KBM-7 (cell line): ENCODE data around the gene BTG2.
"Not testable (repeated sequence)": the region's sequence is repeated elsewhere in the genome, so short reads cannot be mapped to it uniquely, and the experiment has no call there.

ENCODE experiments used
- DNase-seq: peaks from one replicate; pipeline ENCODE4 v3.0.0-alpha.2; 2015
- in situ Hi-C: fragments of 300-500 bp; cut with MboI; formaldehyde crosslinking; loops from 2 replicates; pipeline ENCODE4 v1.14.3; 2020; ENCODE audit warnings: low sequenced_read_pairs, low pct_unique_long_range_greater_than_20kb, mixed read lengths

Gene BTG2

DNA sequence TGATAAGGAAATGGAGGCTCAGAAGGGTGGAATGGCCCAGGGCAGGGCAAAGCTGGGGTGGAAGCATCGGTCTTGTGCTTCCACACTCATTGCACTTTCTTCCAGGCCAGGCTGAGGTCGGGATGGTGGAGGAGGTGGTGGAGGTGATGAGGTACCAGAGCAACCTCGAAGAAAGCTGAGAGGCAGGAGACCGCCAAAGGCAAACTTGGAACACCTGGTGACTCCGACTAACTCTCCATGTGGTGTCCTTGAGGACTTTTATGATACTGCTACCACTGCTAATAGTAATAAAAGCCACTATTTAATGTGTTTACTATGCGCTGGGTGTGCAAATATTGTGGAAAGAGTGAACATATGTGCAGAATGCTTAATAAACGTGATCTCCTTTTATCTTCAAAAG lies 16.9 kb upstream of the BTG2 start:
- no peak for DNase-seq
- in situ Hi-C loops, result no loop called here

- in situ Hi-C loops, result no loop called here
- DNase-seq, result peak; percentile 93
Observed at GRCh38 chr1:203289281-203289981, 15.9 kb upstream of the BTG2 start.

- DNase-seq, result no peak
- in situ Hi-C loops, result no loop called here
Observed at GRCh38 chr1:203289982-203290260, 15.4 kb upstream of the BTG2 start.

GRCh38 chr1:203290261-203291089 lies 14.8 kb upstream of the BTG2 start:
- peak; percentile 80 for DNase-seq
- in situ Hi-C loops, result no loop called here

- in situ Hi-C loops, result no loop called here
- no peak for DNase-seq
Observed at GRCh38 chr1:203291201-203292096, 13.9 kb upstream of the BTG2 start.

DNA sequence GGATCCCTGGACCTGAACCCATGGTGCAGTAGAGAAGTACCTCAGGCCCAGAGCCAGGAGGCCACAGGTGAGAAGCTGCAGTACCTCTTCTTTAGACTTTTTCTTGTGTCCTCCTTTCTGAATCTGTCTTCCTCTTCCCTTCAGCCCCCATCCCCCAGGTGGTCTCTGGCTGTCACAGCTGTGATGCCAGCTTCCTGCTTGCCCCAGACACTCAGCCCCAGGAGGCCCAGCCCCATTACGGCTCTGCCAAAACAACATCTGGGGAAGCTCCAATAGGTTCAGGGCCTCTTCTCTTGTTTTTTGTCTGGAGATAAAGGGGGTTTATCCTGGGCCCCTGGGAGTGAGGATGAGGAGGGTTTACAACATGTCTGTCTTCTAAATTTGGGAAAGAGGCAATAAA lies 9.5 kb upstream of the BTG2 start:
- peak; percentile 58 for DNase-seq
- in situ Hi-C loops, result no loop called here

- in situ Hi-C loops, result no loop called here
- DNase-seq, result no peak
Observed at GRCh38 chr1:203296460-203297073, 8.8 kb upstream of the BTG2 start.

DNA sequence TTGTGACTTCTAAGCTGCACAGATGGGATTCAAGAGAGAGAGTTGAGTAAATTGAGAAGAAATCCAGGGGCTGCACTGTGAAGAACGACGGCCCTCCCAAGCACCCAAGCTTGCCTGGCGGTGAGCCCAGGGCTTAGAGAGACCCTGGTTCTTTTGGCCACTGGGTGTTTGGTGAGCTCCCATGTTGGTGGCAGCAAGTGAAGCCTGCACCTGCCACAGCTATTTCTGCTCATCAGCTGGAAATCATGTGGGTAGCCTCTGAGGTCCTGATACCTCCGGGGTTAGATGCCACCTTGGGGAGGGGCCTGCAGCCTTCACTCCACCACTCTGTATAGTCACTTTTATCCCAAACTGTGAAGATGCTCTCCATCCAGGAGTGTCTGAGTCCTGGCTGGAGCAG lies 6.2 kb upstream of the BTG2 start:
- DNase-seq, result no peak
- in situ Hi-C loops, result no loop called here

- in situ Hi-C loops, DNase-seq: not testable (repeated sequence)
Observed at GRCh38 chr1:203299719-203300429, 5.4 kb upstream of the BTG2 start.

- in situ Hi-C loops, result no loop called here
- peak; percentile 71 for DNase-seq
Observed at GRCh38 chr1:203300441-203301330, 4.6 kb upstream of the BTG2 start.

GRCh38 chr1:203301331-203301668 lies 4.0 kb upstream of the BTG2 start:
- no peak for DNase-seq
- in situ Hi-C loops, result no loop called here

DNA sequence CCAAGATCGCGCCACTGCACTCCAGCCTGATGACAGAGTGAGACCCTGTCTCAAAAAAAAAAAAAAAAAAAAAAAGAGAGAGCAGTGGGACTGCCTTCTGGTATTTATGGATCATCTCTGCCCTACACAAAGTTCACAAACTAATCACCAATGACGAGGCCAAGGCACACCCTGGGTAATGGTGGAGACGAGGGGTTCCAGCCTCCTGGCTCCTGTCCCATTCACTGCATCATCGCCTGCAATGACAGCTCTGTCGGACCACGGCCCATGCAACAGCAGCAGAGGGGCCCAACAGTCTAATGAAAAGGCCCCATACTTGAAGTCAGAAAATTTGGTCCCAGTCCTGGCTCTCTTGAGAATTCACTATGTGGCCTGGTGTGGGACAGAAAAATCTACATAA lies 2.9 kb upstream of the BTG2 start:
- DNase-seq, result no peak
- in situ Hi-C loops, result no loop called here

DNA sequence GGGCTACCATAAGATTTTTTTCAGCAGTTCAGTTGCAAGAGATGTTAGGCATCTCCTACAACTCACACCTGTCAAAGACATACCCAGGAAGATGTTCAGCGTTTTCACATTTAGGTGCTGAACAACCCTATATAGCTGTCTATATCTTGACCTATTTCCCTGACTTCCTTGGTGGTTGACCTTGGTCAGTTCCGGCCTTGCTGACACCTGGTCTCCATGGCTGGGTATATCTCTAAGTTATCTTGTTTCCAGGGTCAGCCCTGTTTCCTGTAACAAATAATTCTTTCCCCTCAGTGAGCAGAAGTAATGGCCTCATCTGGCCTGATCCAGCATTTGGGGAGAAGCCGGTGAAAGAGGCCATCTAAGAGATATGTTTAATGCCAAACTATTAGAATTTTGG lies 2.4 kb upstream of the BTG2 start:
- DNase-seq, result no peak
- in situ Hi-C loops, result no loop called here

DNA sequence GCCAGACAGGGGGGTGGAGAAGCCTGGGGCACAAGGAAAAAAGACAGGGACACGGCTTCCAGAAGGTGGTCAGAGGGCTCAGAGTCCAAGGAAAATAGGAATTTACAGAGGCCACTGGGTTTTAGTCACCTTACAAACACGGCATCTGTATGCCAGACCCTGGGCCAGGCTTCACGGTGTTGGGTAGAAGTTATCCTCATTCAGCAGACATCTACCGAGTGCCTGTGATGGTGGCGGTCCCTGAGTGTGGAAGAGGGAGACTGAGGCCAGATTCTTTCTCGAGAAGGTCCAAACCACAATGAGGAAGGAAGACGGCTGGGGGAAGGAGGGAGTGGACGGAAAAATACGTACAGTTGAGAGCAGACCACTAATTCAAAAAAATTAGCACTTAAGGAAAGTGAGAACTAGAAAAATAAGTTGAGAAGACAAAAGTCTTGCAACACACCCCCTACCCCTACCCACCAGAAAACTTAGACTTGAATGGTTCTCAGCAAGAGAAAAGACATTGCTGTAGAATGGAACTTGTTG lies 864 bp upstream of the BTG2 start:
- in situ Hi-C loops, result no loop called here
- DNase-seq, result peak; percentile 64

DNA sequence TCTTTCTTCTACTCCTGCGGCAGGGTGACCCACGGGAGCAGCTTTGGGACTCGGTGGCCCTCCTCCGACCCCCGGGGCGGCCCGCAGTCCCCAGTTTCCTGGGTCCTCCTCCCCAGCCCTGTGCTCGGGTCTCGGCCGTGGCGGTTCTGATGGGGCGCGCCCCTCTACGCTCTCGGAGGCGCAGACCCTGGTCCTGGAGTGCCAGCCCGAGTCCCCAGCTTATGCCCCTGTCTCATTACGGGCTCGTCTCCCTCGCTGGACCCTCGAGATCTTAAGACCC lies 430 bp downstream of the BTG2 start:
- DNase-seq, result no peak
- in situ Hi-C loops, result no loop called here

DNA sequence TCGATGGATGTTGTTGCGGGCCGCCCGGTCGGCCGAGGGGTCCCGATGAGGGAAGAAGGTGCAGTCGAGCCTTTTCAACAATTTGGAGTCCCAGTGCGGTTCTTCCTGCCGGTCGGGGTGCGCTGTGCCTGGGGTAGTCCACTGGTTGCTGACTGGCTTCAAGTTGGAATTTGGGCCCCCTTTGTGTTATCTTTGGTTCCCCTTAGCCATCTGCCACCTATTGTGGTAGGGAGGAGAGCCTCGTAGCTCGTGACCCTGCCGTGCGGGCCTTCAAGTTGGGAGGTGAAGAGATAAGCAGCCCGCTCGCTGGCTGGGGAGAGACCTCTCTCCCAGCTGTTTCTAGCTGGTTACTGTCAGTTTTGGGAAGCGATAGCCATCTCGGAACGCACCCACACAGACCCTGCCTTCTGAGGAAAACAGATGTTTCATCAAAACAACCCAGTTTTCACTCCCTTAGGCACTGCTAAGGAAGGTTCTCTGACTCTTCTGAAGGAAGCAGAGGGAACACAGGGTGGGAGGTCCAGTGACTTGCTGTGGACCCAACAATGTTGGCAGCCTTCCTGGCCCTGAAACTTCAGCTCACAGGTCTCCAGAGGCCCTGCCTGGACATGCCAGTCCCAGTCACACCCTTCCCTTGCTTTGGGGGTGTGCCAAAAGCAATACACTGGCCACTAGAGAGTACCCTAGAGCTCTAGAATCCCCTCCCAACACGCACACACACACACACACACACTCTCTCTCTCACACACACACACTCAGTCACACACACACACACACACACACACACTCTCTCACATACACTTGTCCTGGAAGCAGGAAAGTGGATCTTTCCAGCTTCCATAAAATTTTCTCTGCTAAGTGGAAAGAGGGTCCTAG lies 1.0 kb downstream of the BTG2 start:
- peak; percentile 82 for DNase-seq
- in situ Hi-C loops, result no loop called here

GRCh38 chr1:203306965-203307541 lies 1.7 kb downstream of the BTG2 start:
- in situ Hi-C loops, result no loop called here
- no peak for DNase-seq
